Endodermal cell (in vitro differentiated cells): ENCODE data around the gene NMT2. TPM values are rescaled to one million over a fixed set of nuclear protein-coding genes. Genes with fewer than 3 reads are reported as not detected.

Experiments used
- DNase-seq: peaks from one replicate; pipeline ENCODE4 v3.0.0-alpha.2; 2017
- H3K27ac ChIP-seq: 2 replicates; pipeline ENCODE4 v1.5.1; 2013; ENCODE audit warnings: mild to moderate bottlenecking, low read depth, low read length, moderate library complexity
- H3K27me3 ChIP-seq: 2 replicates; pipeline ENCODE4 v1.6.1; 2013; ENCODE audit warnings: mild to moderate bottlenecking, low read length, moderate library complexity; ENCODE audit not compliant: insufficient read depth, control insufficient read depth, poor library complexity, severe bottlenecking
- H3K36me3 ChIP-seq: 2 replicates; pipeline ENCODE4 v1.7.0; 2013; ENCODE audit warnings: mild to moderate bottlenecking, low read length, moderate library complexity; ENCODE audit not compliant: control insufficient read depth, insufficient read depth
- H3K4me1 ChIP-seq: one replicate; pipeline ENCODE4 v1.7.0; 2013; ENCODE audit warnings: low read length; ENCODE audit not compliant: control insufficient read depth, insufficient read depth
- H3K4me3 ChIP-seq: 2 replicates; pipeline ENCODE4 v1.5.1; 2013; ENCODE audit warnings: mild to moderate bottlenecking, low read length, moderate library complexity
- H3K9ac ChIP-seq: 2 replicates; pipeline ENCODE4 v1.6.1; 2013; ENCODE audit warnings: mild to moderate bottlenecking, low read length, moderate library complexity; ENCODE audit not compliant: poor library complexity, severe bottlenecking; ENCODE audit errors: extremely low read depth
- H3K9me3 ChIP-seq: 2 replicates; pipeline ENCODE4 v1.6.1; 2013; ENCODE audit warnings: mild to moderate bottlenecking, low read length, moderate library complexity; ENCODE audit not compliant: control insufficient read depth
- H3K27ac Mint-ChIP-seq: 2 replicates; pipeline ENCODE4 v1.8.0; 2020; ENCODE audit warnings: mixed read lengths
- H3K27me3 Mint-ChIP-seq: 2 replicates; pipeline ENCODE4 v1.8.0; 2021; ENCODE audit warnings: mild to moderate bottlenecking, mixed read lengths; ENCODE audit not compliant: insufficient read depth
- H3K36me3 Mint-ChIP-seq: 2 replicates; pipeline ENCODE4 v1.8.0; 2020; ENCODE audit warnings: low read depth, mixed read lengths
- H3K4me1 Mint-ChIP-seq: 2 replicates; pipeline ENCODE4 v1.8.0; 2020; ENCODE audit warnings: mixed read lengths
- H3K4me3 Mint-ChIP-seq: 2 replicates; pipeline ENCODE4 v1.8.0; 2020; ENCODE audit warnings: mild to moderate bottlenecking, moderate library complexity, mixed read lengths
- H3K9me3 Mint-ChIP-seq: 2 replicates; pipeline ENCODE4 v1.8.0; 2020; ENCODE audit warnings: mild to moderate bottlenecking, mixed read lengths
- CTCF ChIP-seq: fragments of 200-600 bp; sonication (generic); conservative IDR thresholded peaks from 2 replicates; pipeline ENCODE4 v1.5.0; 2021; ENCODE audit warnings: antibody characterized with exemption, mild to moderate bottlenecking
- WGBS, 2 experiments: methylation state at CpG; one replicate each; pipeline versions ENCODE4 v1.1.5 to v1.1.7; 2013; ENCODE audit warnings: missing lambda C conversion rate in 2 of 2, mixed read lengths in 1 of 2; ENCODE audit not compliant: insufficient coverage in 1 of 2, insufficient read length in 1 of 2; 5-methylcytosine and 5-hydroxymethylcytosine counted together
- total RNA-seq, 2 donors: library from RNA; stranded (reverse); fragmentation: NEBNext Ultra II Directional in 1 of 2; extraction: Animal tissue kit (Norgen Biotek cat#: 25700) in 1 of 2; gene quantifications; 2 replicates in 1 of 2; 3 replicates in 1 of 2; pipeline ENCODE4 v1.2.1, GENCODE V29; 2021

NMT2 gene
- total RNA-seq, 2 donors from 2014 or later: 21.7 to 21.9 TPM

GRCh38 chr10:15137636-15138035 lies 30.9 kb downstream of the NMT2 start:
- Mint-ChIP-seq H3K9me3 (no peaks in the 10 kb centered on the region), H3K27me3 (no peaks in the 10 kb centered on the region), H3K27ac (no peak overlapping the region), H3K4me1 (peaks cover 12% of the 10 kb centered on the region), H3K36me3 (peaks cover 50% of the 10 kb centered on the region), H3K4me3 (no peak overlapping the region)
- no peak for DNase-seq
- Histone ChIP-seq H3K9me3 (no peaks in the 10 kb centered on the region), H3K36me3 (peaks cover 56% of the 10 kb centered on the region), H3K27ac (no peak overlapping the region), H3K27me3 (no peaks in the 10 kb centered on the region), H3K4me3 (no peak overlapping the region), H3K4me1 (peaks cover 3% of the 10 kb centered on the region), H3K9ac (no peak overlapping the region)
- TF ChIP-seq CTCF: no peak
- WGBS, 2 experiments: 97% methylated on average over 1 of the region's 1 CpG; no CpG with 5 or more reads in 1 of the 2 experiments

- Histone ChIP-seq H3K4me3 (no peak overlapping the region), H3K27me3 (no peaks in the 10 kb centered on the region), H3K9me3 (no peaks in the 10 kb centered on the region), H3K36me3 (peaks cover 59% of the 10 kb centered on the region), H3K9ac (no peak overlapping the region), H3K27ac (no peak overlapping the region), H3K4me1 (peaks cover 3% of the 10 kb centered on the region)
- no peak for DNase-seq
- WGBS, 2 experiments: 93 to 100% methylated on average over 4 of the region's 4 CpGs
- Mint-ChIP-seq H3K27ac (no peak overlapping the region), H3K4me3 (no peak overlapping the region), H3K9me3 (no peaks in the 10 kb centered on the region), H3K27me3 (no peaks in the 10 kb centered on the region), H3K36me3 (peaks cover 52% of the 10 kb centered on the region), H3K4me1 (peaks cover 11% of the 10 kb centered on the region)
- no peak for TF ChIP-seq CTCF
These were observed 31.5 kb downstream of the NMT2 start for GRCh38 chr10:15137036-15137359.

GRCh38 chr10:15136129-15137035 lies 32.1 kb downstream of the NMT2 start:
- peaks cover 65% of the 10 kb centered on the region for H3K36me3 ChIP-seq
- H3K27ac Mint-ChIP-seq: no peak overlapping the region
- H3K9me3 ChIP-seq: no peaks in the 10 kb centered on the region
- peaks cover 5% of the 10 kb centered on the region for H3K4me1 Mint-ChIP-seq
- no peaks in the 10 kb centered on the region for H3K4me1 ChIP-seq
- no peaks in the 10 kb centered on the region for H3K9me3 Mint-ChIP-seq
- no peaks in the 10 kb centered on the region for H3K27me3 ChIP-seq
- H3K4me3 ChIP-seq: no peak overlapping the region
- H3K36me3 Mint-ChIP-seq: peaks cover 56% of the 10 kb centered on the region
- no peak for TF ChIP-seq CTCF
- no peak overlapping the region for H3K27ac ChIP-seq
- H3K4me3 Mint-ChIP-seq: no peak overlapping the region
- no peak overlapping the region for H3K9ac ChIP-seq
- no peak for DNase-seq
- no peaks in the 10 kb centered on the region for H3K27me3 Mint-ChIP-seq
- WGBS, 2 experiments: 96 to 97% methylated on average over 9 to 11 of the region's 11 CpGs
